ENCODE measurements around the gene ATXN7L1. TPM values are rescaled to one million over a fixed set of nuclear protein-coding genes. Genes with fewer than 3 reads are reported as not detected.

The ATXN7L1 gene
- total RNA-seq, 1 experiment from 2014 or later, result 14.6 TPM

- H3K36me3 ChIP-seq (ENCODE audit: low read depth), result no peaks in the 10 kb centered on the region
- no peaks in the 10 kb centered on the region for H3K27me3 ChIP-seq (ENCODE audit: insufficient read depth, low read depth)
- H3K4me3 ChIP-seq, result no peak overlapping the region
- H3K4me1 ChIP-seq (replicated peaks; ENCODE audit: insufficient read depth), result no peaks in the 10 kb centered on the region
- no peak for DNase-seq
- no peaks in the 10 kb centered on the region for H3K79me2 ChIP-seq (ENCODE audit: low read depth)
- no peaks in the 10 kb centered on the region for H3F3A ChIP-seq (ENCODE audit: insufficient read depth, low read depth)
- CTCF ChIA-PET, result no interaction called here
- TF ChIP-seq, protein P1, sequence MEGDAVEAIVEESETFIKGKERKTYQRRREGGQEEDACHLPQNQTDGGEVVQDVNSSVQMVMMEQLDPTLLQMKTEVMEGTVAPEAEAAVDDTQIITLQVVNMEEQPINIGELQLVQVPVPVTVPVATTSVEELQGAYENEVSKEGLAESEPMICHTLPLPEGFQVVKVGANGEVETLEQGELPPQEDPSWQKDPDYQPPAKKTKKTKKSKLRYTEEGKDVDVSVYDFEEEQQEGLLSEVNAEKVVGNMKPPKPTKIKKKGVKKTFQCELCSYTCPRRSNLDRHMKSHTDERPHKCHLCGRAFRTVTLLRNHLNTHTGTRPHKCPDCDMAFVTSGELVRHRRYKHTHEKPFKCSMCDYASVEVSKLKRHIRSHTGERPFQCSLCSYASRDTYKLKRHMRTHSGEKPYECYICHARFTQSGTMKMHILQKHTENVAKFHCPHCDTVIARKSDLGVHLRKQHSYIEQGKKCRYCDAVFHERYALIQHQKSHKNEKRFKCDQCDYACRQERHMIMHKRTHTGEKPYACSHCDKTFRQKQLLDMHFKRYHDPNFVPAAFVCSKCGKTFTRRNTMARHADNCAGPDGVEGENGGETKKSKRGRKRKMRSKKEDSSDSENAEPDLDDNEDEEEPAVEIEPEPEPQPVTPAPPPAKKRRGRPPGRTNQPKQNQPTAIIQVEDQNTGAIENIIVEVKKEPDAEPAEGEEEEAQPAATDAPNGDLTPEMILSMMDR (conservative IDR thresholded peaks at IDR 0.05), result no peak
- TF ChIP-seq EZH2 (IDR thresholded peaks at IDR 0.05; ENCODE audit: low read depth), result no peak
- no peaks in the 10 kb centered on the region for H4K20me1 ChIP-seq (ENCODE audit: insufficient read depth)
- no peak overlapping the region for H3K4me2 ChIP-seq
- intact Hi-C loops (cut with micrococcal nuclease; ENCODE audit: unreplicated experiment), result no loop called here
- BruUV-seq (replicated peaks), result no TSS peak
- H2AFZ ChIP-seq, result no peak overlapping the region
- no peaks in the 10 kb centered on the region for H3K9me3 ChIP-seq (ENCODE audit: insufficient read depth, low read depth)
- H3K27ac ChIP-seq, result no peak overlapping the region
- H3K9me2 ChIP-seq (ENCODE audit: insufficient read depth), result peaks cover 5% of the 10 kb centered on the region; the same call in 1 of the 2 replicates
- POLR2A ChIA-PET (ENCODE audit: unreplicated experiment), result no interaction called here
Measured at GRCh38 chr7:105820363-105821066, 55.9 kb downstream of the ATXN7L1 start.

GRCh38 chr7:105819559-105819958, 56.8 kb downstream of the ATXN7L1 start:
- no peak overlapping the region for H3K4me2 ChIP-seq
- no peaks in the 10 kb centered on the region for H3K36me3 ChIP-seq (ENCODE audit: low read depth)
- BruUV-seq (replicated peaks), result no TSS peak
- DNase-seq, result no peak
- ChIA-PET POLR2A (ENCODE audit: unreplicated experiment) (no interaction called here), CTCF (interaction anchor here (0.7 kb wide), 1 partner anchor 55 kb away, joined by 4 read pairs; no protein-coding TSS in a partner anchor)
- H3K9me3 ChIP-seq (ENCODE audit: insufficient read depth, low read depth), result no peaks in the 10 kb centered on the region
- no peak overlapping the region for H3K4me3 ChIP-seq
- H3K27ac ChIP-seq, result no peak overlapping the region
- H3F3A ChIP-seq (ENCODE audit: insufficient read depth, low read depth), result no peaks in the 10 kb centered on the region
- no peak overlapping the region for H2AFZ ChIP-seq
- no peaks in the 10 kb centered on the region for H3K4me1 ChIP-seq (replicated peaks; ENCODE audit: insufficient read depth)
- TF ChIP-seq, protein P1 (conservative IDR thresholded peaks at IDR 0.05), result no peak
- no peak for TF ChIP-seq EZH2 (IDR thresholded peaks at IDR 0.05; ENCODE audit: low read depth)
- intact Hi-C loops (cut with micrococcal nuclease; ENCODE audit: unreplicated experiment), result no loop called here
- H3K79me2 ChIP-seq (ENCODE audit: low read depth), result no peaks in the 10 kb centered on the region
- H3K9me2 ChIP-seq (ENCODE audit: insufficient read depth), result no peaks in the 10 kb centered on the region
- no peaks in the 10 kb centered on the region for H4K20me1 ChIP-seq (ENCODE audit: insufficient read depth)
- H3K27me3 ChIP-seq (ENCODE audit: insufficient read depth, low read depth), result no peaks in the 10 kb centered on the region

DNA sequence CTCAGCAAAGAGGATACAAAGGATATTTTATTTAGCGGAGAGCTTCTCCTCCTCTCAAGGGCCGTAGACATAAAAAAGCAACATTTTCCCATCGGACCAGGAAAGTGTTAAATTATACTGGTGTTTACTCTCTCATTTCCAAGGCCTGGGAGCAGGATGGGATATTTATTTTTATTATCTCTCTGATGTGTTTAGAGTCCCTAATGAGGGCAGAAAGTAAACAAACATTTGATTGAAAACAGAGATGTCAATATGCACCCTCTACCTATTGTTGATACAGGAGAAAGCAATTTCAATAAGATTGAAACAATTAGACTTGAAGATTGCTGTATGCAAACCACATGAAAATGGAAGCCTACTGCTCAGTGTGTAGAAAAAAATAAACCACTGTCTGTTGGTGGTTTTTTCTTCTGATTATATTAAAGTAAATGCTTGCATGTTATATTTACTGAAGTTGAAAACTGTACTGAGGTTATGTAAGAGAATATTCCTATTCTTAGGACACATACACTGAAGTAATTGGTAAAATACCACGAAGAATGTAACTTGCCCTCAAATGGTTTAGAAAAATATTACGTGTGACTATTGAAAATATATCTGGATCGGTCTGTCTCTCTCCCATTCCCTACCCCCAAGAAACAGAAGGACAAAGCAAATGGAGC, 59.3 kb downstream of the ATXN7L1 start:
- H3K36me3 ChIP-seq (ENCODE audit: low read depth), result no peaks in the 10 kb centered on the region
- no peaks in the 10 kb centered on the region for H4K20me1 ChIP-seq (ENCODE audit: insufficient read depth)
- POLR2A ChIA-PET (ENCODE audit: unreplicated experiment), result no interaction called here
- no peak overlapping the region for H3K4me3 ChIP-seq
- TF ChIP-seq, protein P1 (conservative IDR thresholded peaks at IDR 0.05), result no peak
- TF ChIP-seq EZH2 (IDR thresholded peaks at IDR 0.05; ENCODE audit: low read depth), result no peak
- no peak overlapping the region for H2AFZ ChIP-seq
- H3K9me2 ChIP-seq (ENCODE audit: insufficient read depth), result no peaks in the 10 kb centered on the region
- intact Hi-C loops (cut with micrococcal nuclease; ENCODE audit: unreplicated experiment), result no loop called here
- H3K4me2 ChIP-seq, result no peak overlapping the region
- H3K9me3 ChIP-seq (ENCODE audit: insufficient read depth, low read depth), result no peaks in the 10 kb centered on the region
- no TSS peak for BruUV-seq (replicated peaks)
- H3K27ac ChIP-seq, result no peak overlapping the region
- CTCF ChIA-PET, result no interaction called here
- no peaks in the 10 kb centered on the region for H3F3A ChIP-seq (ENCODE audit: insufficient read depth, low read depth)
- H3K27me3 ChIP-seq (ENCODE audit: insufficient read depth, low read depth), result no peaks in the 10 kb centered on the region
- no peaks in the 10 kb centered on the region for H3K79me2 ChIP-seq (ENCODE audit: low read depth)
- no peaks in the 10 kb centered on the region for H3K4me1 ChIP-seq (replicated peaks; ENCODE audit: insufficient read depth)
- no peak for DNase-seq
